Measurements from ENCODE around the gene GDF15. TPM values are rescaled to one million over a fixed set of nuclear protein-coding genes. Genes with fewer than 3 reads are reported as not detected.
"Not testable (repeated sequence)": the region's sequence is repeated elsewhere in the genome, so short reads cannot be mapped to it uniquely, and the experiment has no call there.

GDF15 gene
- total RNA-seq, 4 donors from 2014 or later: 36.3 to 77.0 (median 58.9) TPM

GRCh38 chr19:18357041-18357440, 28.9 kb upstream of the GDF15 start:
- TF ChIP-seq POLR2A (IDR thresholded peaks at IDR 0.05) (no peak), POLR2AphosphoS5 (IDR thresholded peaks at IDR 0.05) (no peak), CTCF (IDR thresholded peaks at IDR 0.05) (no peak), EP300 (IDR thresholded peaks at IDR 0.05; ENCODE audit: low read depth) (no peak)
- 98 to 100% methylated on average over 1 to 2 of the region's 3 CpGs for WGBS, 2 donors (ENCODE audit: low coverage in 1 of 2)
- in situ Hi-C loops (cut with MboI; ENCODE audit: low pct_ligation_motif_present in 1 of 4, low pct_unique_long_range_greater_than_20kb in 1 of 4, low sequenced_read_pairs in 3 of 4): loop anchor here in 1 of 4 donors (10.0 kb wide), 1 partner anchor 48 kb away; no protein-coding TSS in a partner anchor

GRCh38 chr19:18361646-18362045, 24.3 kb upstream of the GDF15 start:
- intact Hi-C loops (cut with DNase I; ENCODE audit: low total_unique reads): no loop called here
- no peak for DNase-seq
- 96 to 100% methylated on average over 8 of the region's 8 CpGs for WGBS, 2 donors (ENCODE audit: low coverage in 1 of 2)
- TF ChIP-seq CTCF (IDR thresholded peaks at IDR 0.05) (no peak), EP300 (IDR thresholded peaks at IDR 0.05; ENCODE audit: low read depth) (no peak), POLR2AphosphoS5 (IDR thresholded peaks at IDR 0.05) (no peak), POLR2A (IDR thresholded peaks at IDR 0.05) (no peak)
- Histone ChIP-seq H3K9me3 (no peaks in the 10 kb centered on the region), H3K36me3 (peaks cover 0 to 39% (median 13%) of the 10 kb centered on the region in 4 donors), H3K27ac (no peak overlapping the region), H3K4me1 (peaks cover 9 to 29% (median 19%) of the 10 kb centered on the region in 4 donors), H3K4me3 (no peak overlapping the region), H3K27me3 (no peaks in the 10 kb centered on the region)
- in situ Hi-C loops (cut with MboI; ENCODE audit: low pct_ligation_motif_present in 1 of 4, low pct_unique_long_range_greater_than_20kb in 1 of 4, low sequenced_read_pairs in 3 of 4): no loop called here

More at GRCh38 chr19:18357041-18357440, 28.9 kb upstream of the GDF15 start:
- Histone ChIP-seq H3K36me3 (peaks cover 0 to 44% (median 18%) of the 10 kb centered on the region in 4 donors), H3K27me3 (no peaks in the 10 kb centered on the region), H3K4me1 (no peaks in the 10 kb centered on the region), H3K9me3 (no peaks in the 10 kb centered on the region), H3K4me3 (no peak overlapping the region), H3K27ac (no peak overlapping the region)
- intact Hi-C loops (cut with DNase I; ENCODE audit: low total_unique reads): no loop called here
- DNase-seq: no peak

- no peak for DNase-seq
- no peak overlapping the region for H3K4me3 ChIP-seq
- 71 to 89% methylated on average over 5 to 17 of the region's 17 CpGs for WGBS, 2 donors (ENCODE audit: low coverage in 1 of 2)
- in situ Hi-C loops (cut with MboI; ENCODE audit: low pct_ligation_motif_present in 1 of 4, low pct_unique_long_range_greater_than_20kb in 1 of 4, low sequenced_read_pairs in 3 of 4): no loop called here
- H3K9me3 ChIP-seq: no peaks in the 10 kb centered on the region
- H3K36me3 ChIP-seq: peaks cover 0 to 35% (median 7%) of the 10 kb centered on the region in 4 donors
- intact Hi-C loops (cut with DNase I; ENCODE audit: low total_unique reads): no loop called here
- H3K27ac ChIP-seq: peak overlapping the region; percentile 82 to 87 (median 84)
- no peaks in the 10 kb centered on the region for H3K27me3 ChIP-seq
- TF ChIP-seq POLR2AphosphoS5 (IDR thresholded peaks at IDR 0.05) (no peak), EP300 (IDR thresholded peaks at IDR 0.05; ENCODE audit: low read depth) (no peak), POLR2A (IDR thresholded peaks at IDR 0.05) (no peak), CTCF (IDR thresholded peaks at IDR 0.05) (no peak)
- peaks cover 9 to 29% (median 19%) of the 10 kb centered on the region in 4 donors for H3K4me1 ChIP-seq
Measured at GRCh38 chr19:18362934-18363542, 22.9 kb upstream of the GDF15 start.

GRCh38 chr19:18363787-18364186, 22.2 kb upstream of the GDF15 start:
- DNase-seq: no peak
- Histone ChIP-seq H3K4me3 (no peak overlapping the region), H3K9me3 (no peaks in the 10 kb centered on the region), H3K36me3 (peaks cover 0 to 27% (median 3%) of the 10 kb centered on the region in 4 donors), H3K4me1 (peaks cover 9 to 29% (median 23%) of the 10 kb centered on the region in 4 donors), H3K27me3 (no peaks in the 10 kb centered on the region), H3K27ac (peak overlapping the region; percentile 82 to 87 (median 84))
- 69 to 72% methylated on average over 3 to 6 of the region's 6 CpGs for WGBS, 2 donors (ENCODE audit: low coverage in 1 of 2)
- TF ChIP-seq EP300 (IDR thresholded peaks at IDR 0.05; ENCODE audit: low read depth) (no peak), POLR2A (IDR thresholded peaks at IDR 0.05) (no peak), POLR2AphosphoS5 (IDR thresholded peaks at IDR 0.05) (no peak), CTCF (IDR thresholded peaks at IDR 0.05) (no peak)
- in situ Hi-C loops (cut with MboI; ENCODE audit: low pct_ligation_motif_present in 1 of 4, low pct_unique_long_range_greater_than_20kb in 1 of 4, low sequenced_read_pairs in 3 of 4) (no loop called here), intact Hi-C loops (cut with DNase I; ENCODE audit: low total_unique reads) (no loop called here)

- DNase-seq; H3K4me3 ChIP-seq; in situ Hi-C loops (cut with MboI; ENCODE audit: low pct_ligation_motif_present in 1 of 4, low pct_unique_long_range_greater_than_20kb in 1 of 4, low sequenced_read_pairs in 3 of 4); H3K27me3 ChIP-seq; intact Hi-C loops (cut with DNase I; ENCODE audit: low total_unique reads); H3K9me3 ChIP-seq: not testable (repeated sequence)
- H3K36me3 ChIP-seq: peaks cover 0 to 22% (median 3%) of the 10 kb centered on the region in 4 donors
- 50% methylated on average over 11 of the region's 11 CpGs; no CpG with 5 or more reads in 1 of the 2 donors for WGBS, 2 donors (ENCODE audit: low coverage in 1 of 2)
- H3K4me1 ChIP-seq: peaks cover 9 to 29% (median 23%) of the 10 kb centered on the region in 4 donors
- peak overlapping the region; percentile 82 to 87 (median 84) for H3K27ac ChIP-seq
Measured at GRCh38 chr19:18364277-18364825, 21.6 kb upstream of the GDF15 start.

All from transverse colon (tissue), 4 donors.